Progenitor cell of endocrine pancreas (in vitro differentiated cells): ENCODE results near the gene NOB1. TPM values are rescaled to one million over a fixed set of nuclear protein-coding genes. Genes with fewer than 3 reads are reported as not detected.

Experiments
- DNase-seq: peaks from one replicate; pipeline ENCODE4 v3.0.0; 2021; ENCODE audit warnings: low spot score; ENCODE audit not compliant: unreplicated experiment
- H3K27ac Mint-ChIP-seq: 2 replicates; pipeline ENCODE4 v1.8.0; 2021; ENCODE audit warnings: mild to moderate bottlenecking, moderate library complexity, mixed read lengths
- H3K27me3 Mint-ChIP-seq: 2 replicates; pipeline ENCODE4 v1.8.0; 2021; ENCODE audit warnings: mixed read lengths
- H3K36me3 Mint-ChIP-seq: 2 replicates; pipeline ENCODE4 v1.8.0; 2022; ENCODE audit warnings: mixed read lengths; ENCODE audit not compliant: insufficient read depth
- H3K4me1 Mint-ChIP-seq: 2 replicates; pipeline ENCODE4 v1.8.0; 2021; ENCODE audit warnings: low read depth, mixed read lengths
- H3K4me3 Mint-ChIP-seq: 2 replicates; pipeline ENCODE4 v1.8.0; 2021; ENCODE audit warnings: low read depth, mild to moderate bottlenecking, moderate library complexity, mixed read lengths
- H3K9me3 Mint-ChIP-seq: 2 replicates; pipeline ENCODE4 v1.8.0; 2021; ENCODE audit warnings: low read depth, mixed read lengths
- CTCF ChIP-seq: fragments of 200-600 bp; sonication (generic); IDR thresholded peaks from one replicate; pipeline ENCODE4 v1.5.0; 2021; ENCODE audit warnings: antibody characterized with exemption, mild to moderate bottlenecking; ENCODE audit not compliant: unreplicated experiment
- total RNA-seq: library from RNA; stranded (reverse); gene quantifications from 2 replicates; pipeline ENCODE4 v1.2.1, GENCODE V29; 2021

The NOB1 gene
- total RNA-seq, 1 donor from 2014 or later, result 56.1 TPM

- TF ChIP-seq CTCF, result no peak
- Mint-ChIP-seq H3K9me3 (no peaks in the 10 kb centered on the region), H3K4me1 (peaks cover 9% of the 10 kb centered on the region), H3K4me3 (no peak overlapping the region), H3K36me3 (peaks cover 20% of the 10 kb centered on the region), H3K27me3 (no peaks in the 10 kb centered on the region), H3K27ac (no peak overlapping the region)
- no peak for DNase-seq
These were observed 56.3 kb downstream of the NOB1 start for GRCh38 chr16:69698404-69698803.

DNA sequence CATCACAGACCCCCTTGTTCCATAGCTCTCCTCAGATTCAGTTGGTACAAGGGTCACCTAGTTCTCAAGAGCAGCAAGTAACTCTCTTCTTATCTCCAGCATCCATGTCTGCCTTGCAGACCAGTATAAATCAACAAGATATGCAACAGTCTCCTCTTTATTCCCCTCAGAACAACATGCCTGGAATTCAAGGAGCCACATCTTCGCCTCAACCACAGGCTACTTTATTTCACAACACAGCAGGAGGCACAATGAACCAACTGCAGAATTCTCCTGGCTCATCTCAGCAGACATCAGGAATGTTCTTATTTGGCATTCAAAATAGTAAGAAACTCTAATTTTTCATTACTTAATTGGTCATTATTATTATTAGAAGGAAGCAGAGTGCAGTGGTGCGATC lies 60.8 kb downstream of the NOB1 start:
- DNase-seq, result no peak
- H3K4me1 Mint-ChIP-seq, result no peaks in the 10 kb centered on the region
- H3K27ac Mint-ChIP-seq, result no peak overlapping the region
- peaks cover 40% of the 10 kb centered on the region for H3K36me3 Mint-ChIP-seq
- no peaks in the 10 kb centered on the region for H3K9me3 Mint-ChIP-seq
- TF ChIP-seq CTCF, result no peak
- no peak overlapping the region for H3K4me3 Mint-ChIP-seq
- H3K27me3 Mint-ChIP-seq, result no peaks in the 10 kb centered on the region

DNA sequence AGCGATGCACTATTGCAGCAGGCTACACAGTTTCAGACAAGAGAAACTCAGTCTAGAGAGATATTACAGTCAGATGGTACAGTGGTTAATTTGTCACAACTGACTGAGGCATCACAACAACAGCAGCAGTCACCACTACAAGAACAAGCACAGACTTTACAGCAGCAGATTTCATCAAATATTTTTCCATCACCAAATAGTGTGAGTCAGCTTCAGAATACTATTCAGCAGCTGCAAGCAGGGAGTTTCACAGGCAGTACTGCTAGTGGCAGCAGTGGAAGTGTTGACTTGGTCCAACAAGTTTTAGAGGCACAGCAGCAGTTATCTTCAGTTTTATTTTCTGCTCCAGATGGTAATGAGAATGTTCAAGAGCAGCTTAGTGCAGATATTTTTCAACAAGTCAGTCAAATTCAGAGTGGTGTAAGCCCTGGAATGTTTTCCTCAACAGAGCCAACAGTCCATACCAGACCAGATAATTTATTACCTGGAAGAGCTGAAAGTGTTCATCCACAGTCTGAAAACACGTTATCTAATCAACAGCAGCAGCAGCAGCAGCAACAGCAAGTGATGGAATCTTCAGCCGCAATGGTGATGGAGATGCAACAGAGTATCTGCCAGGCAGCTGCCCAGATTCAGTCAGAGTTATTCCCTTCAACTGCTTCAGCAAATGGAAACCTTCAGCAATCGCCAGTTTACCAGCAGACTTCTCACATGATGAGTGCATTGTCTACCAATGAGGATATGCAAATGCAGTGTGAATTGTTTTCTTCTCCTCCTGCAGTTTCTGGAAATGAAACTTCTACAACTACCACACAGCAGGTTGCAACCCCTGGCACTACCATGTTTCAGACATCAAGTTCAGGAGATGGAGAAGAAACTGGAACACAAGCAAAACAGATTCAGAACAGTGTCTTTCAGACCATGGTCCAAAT lies 62.5 kb downstream of the NOB1 start:
- Mint-ChIP-seq H3K27ac (no peak overlapping the region), H3K27me3 (no peaks in the 10 kb centered on the region), H3K36me3 (peaks cover 38% of the 10 kb centered on the region), H3K9me3 (no peaks in the 10 kb centered on the region), H3K4me1 (no peaks in the 10 kb centered on the region), H3K4me3 (no peak overlapping the region)
- DNase-seq, result no peak
- TF ChIP-seq CTCF, result no peak

Other genes with a start within 250 kb of the NOB1 start
- 41.2 and 45.2 TPM in 2 replicates for gene NFAT5, start 189.0 kb downstream of the NOB1 start, total RNA-seq
- 175 and 183 TPM in 2 replicates for gene NQO1, start 28.4 kb downstream of the NOB1 start, total RNA-seq
- gene WWP2, start 7.4 kb upstream of the NOB1 start, total RNA-seq, result 58.8 and 62.3 TPM in 2 replicates
- gene CLEC18A, start 196.4 kb upstream of the NOB1 start, total RNA-seq, result 3.4 and 4.1 TPM in 2 replicates